Suprapubic skin (tissue), 4 donors: ENCODE data around the gene ABI1. TPM values are rescaled to one million over a fixed set of nuclear protein-coding genes. Genes with fewer than 3 reads are reported as not detected.

Experiments used
- DNase-seq, 2 donors: peaks; one replicate each; pipeline ENCODE4 v3.0.0-alpha.2; 2019; ENCODE audit warnings: low spot score in 2 of 2
- H3K27ac ChIP-seq: fragments of 200-600 bp; sonication (generic); one replicate; pipeline ENCODE4 v1.5.1; 2019
- H3K27me3 ChIP-seq: fragments of 200-600 bp; sonication (generic); one replicate; pipeline ENCODE4 v1.5.1; 2019
- H3K36me3 ChIP-seq: fragments of 200-600 bp; sonication (generic); one replicate; pipeline ENCODE4 v1.5.1; 2019
- H3K4me1 ChIP-seq: fragments of 200-600 bp; sonication (generic); one replicate; pipeline ENCODE4 v1.5.1; 2019
- H3K4me3 ChIP-seq: fragments of 200-600 bp; sonication (generic); one replicate; pipeline ENCODE4 v1.5.1; 2019; ENCODE audit warnings: mild to moderate bottlenecking
- H3K9me3 ChIP-seq: fragments of 200-600 bp; sonication (generic); one replicate; pipeline ENCODE4 v1.5.1; 2019
- EP300 ChIP-seq: sonication (generic); formaldehyde crosslinking; IDR thresholded peaks from one replicate; pipeline ENCODE4 v1.6.1; 2017; ENCODE audit warnings: antibody characterized with exemption
- POLR2A ChIP-seq, 2 donors: fragments of 450-650 bp; IDR thresholded peaks; one replicate each; pipeline ENCODE4 v1.6.1; 2017; ENCODE audit warnings: antibody characterized with exemption in 2 of 2, mild to moderate bottlenecking in 2 of 2, moderate library complexity in 2 of 2
- POLR2AphosphoS5 ChIP-seq, 3 donors: sonication (generic); formaldehyde crosslinking; IDR thresholded peaks; one replicate each; pipeline ENCODE4 v1.6.1; 2017; ENCODE audit warnings: antibody characterized with exemption in 3 of 3
- WGBS: methylation state at CpG from one replicate; pipeline ENCODE4 v1.1.5; 2018; 5-methylcytosine and 5-hydroxymethylcytosine counted together
- total RNA-seq, 4 donors: library from RNA; depleted of rRNA; stranded (reverse); fragments of >200 nt; gene quantifications; one replicate each; pipeline ENCODE4 v1.1.0, GENCODE V29; 2016
- TF ChIP-seq, protein P1 (sequence below), 2 donors: fragments of 200-600 bp in 1 of 2; fragments of 450-650 bp in 1 of 2; sonication (generic) in 1 of 2; IDR thresholded peaks; one replicate each; pipeline ENCODE4 v1.5.1; 2016 to 2019; ENCODE audit warnings: antibody characterized with exemption in 2 of 2, mild to moderate bottlenecking in 1 of 2, moderate library complexity in 1 of 2

ABI1 gene
- total RNA-seq, 4 donors from 2014 or later: 62.9 to 78.8 (median 71.8) TPM

DNA sequence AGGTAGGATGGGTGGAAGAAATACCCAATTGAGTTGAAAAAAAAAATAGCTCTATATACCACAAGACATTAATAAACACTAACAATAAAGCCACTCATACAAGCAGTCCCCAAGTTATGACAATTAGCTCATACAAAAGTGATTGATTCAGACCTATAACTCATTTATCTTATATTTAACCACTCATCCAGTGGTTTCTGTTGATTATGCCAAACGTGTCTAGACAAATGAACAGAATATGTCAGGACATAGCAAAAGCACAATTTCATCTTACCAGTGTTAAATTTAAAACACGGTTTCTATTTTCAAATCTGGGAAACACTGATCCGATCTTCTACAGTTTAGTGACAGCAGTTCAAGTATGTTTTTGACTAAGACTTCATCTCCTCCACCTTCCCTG, 17.0 kb downstream of the ABI1 start:
- Histone ChIP-seq H3K27ac (no peak overlapping the region), H3K4me1 (peaks cover 33% of the 10 kb centered on the region), H3K4me3 (no peak overlapping the region), H3K36me3 (no peaks in the 10 kb centered on the region), H3K9me3 (no peaks in the 10 kb centered on the region), H3K27me3 (no peaks in the 10 kb centered on the region)
- no peak for DNase-seq
- TF ChIP-seq, protein P1, sequence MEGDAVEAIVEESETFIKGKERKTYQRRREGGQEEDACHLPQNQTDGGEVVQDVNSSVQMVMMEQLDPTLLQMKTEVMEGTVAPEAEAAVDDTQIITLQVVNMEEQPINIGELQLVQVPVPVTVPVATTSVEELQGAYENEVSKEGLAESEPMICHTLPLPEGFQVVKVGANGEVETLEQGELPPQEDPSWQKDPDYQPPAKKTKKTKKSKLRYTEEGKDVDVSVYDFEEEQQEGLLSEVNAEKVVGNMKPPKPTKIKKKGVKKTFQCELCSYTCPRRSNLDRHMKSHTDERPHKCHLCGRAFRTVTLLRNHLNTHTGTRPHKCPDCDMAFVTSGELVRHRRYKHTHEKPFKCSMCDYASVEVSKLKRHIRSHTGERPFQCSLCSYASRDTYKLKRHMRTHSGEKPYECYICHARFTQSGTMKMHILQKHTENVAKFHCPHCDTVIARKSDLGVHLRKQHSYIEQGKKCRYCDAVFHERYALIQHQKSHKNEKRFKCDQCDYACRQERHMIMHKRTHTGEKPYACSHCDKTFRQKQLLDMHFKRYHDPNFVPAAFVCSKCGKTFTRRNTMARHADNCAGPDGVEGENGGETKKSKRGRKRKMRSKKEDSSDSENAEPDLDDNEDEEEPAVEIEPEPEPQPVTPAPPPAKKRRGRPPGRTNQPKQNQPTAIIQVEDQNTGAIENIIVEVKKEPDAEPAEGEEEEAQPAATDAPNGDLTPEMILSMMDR (IDR thresholded peaks at IDR 0.05): no peak
- TF ChIP-seq EP300: no peak
- TF ChIP-seq POLR2AphosphoS5 (IDR thresholded peaks at IDR 0.05): no peak
- no peak for TF ChIP-seq POLR2A (IDR thresholded peaks at IDR 0.05)
- WGBS: 26% methylated on average over 3 of the region's 3 CpGs

DNA sequence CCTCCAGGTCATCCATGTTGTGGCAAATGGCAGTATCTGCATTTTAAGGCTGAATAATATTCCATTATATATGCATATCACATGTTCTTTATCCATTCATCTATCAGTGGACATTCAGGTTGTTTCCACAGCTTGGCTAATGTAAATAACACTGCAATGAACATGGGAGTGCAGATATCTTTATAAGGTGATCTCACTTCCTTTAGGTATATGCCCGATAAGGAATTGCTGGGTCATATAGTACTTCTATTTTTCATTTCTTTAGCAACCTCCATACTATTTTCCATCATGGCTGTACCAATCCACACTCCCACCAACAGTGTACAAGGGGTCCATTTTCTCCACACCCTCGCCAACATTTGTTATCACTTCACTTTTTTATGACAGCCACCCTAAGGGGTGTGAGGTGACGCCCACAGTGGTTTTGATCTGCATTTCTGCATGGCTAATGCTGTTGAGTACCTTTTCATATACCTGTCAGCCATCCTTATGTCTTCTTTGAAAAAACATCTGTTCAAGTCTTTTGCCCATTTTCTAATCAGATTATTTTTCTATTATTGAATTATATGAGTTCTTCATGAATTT, 18.9 kb downstream of the ABI1 start:
- Histone ChIP-seq H3K4me1 (peaks cover 38% of the 10 kb centered on the region), H3K27ac (no peak overlapping the region)
- 75% methylated on average over 3 of the region's 3 CpGs for WGBS

DNA sequence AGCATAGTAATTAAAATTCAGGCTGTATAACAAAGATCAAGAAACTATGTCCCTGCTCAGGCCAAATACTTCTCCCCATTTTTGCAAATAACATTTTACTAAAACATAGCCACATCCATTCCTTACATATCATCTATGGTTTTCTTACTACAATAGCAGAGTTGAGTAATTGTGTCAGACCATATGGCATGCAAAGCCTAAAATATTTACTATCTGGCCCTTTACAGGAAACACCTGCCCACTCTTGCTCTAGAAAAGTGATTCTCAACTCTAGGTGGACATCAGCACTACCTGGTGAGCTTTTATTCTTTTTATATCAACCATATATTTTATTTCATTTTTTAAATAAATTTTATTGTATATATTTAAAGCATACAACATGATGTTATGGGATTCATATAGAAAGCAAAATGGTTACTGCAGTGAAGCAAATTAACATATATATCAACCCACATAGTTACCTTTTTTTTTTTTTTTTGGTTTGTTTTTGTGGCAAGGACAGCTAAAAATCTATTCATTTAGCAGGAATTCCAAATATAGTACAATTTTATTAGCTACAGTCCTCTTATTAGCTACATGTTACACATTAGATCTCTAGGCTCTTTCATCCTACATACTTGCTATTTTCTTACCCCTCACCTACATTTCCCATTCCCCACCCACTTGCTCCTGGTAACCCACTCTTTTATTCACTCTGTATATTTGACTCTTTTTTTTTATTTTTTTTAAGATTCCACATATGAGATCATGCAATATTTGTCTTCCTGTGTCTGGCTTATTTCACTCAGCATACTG, 19.6 kb downstream of the ABI1 start:
- Histone ChIP-seq H3K27me3 (no peaks in the 10 kb centered on the region), H3K36me3 (no peaks in the 10 kb centered on the region), H3K9me3 (no peaks in the 10 kb centered on the region), H3K4me3 (no peak overlapping the region), H3K27ac (no peak overlapping the region), H3K4me1 (peaks cover 39% of the 10 kb centered on the region)
- TF ChIP-seq EP300: no peak
- TF ChIP-seq, protein P1 (IDR thresholded peaks at IDR 0.05): no peak
- TF ChIP-seq POLR2AphosphoS5 (IDR thresholded peaks at IDR 0.05): no peak
- TF ChIP-seq POLR2A (IDR thresholded peaks at IDR 0.05): no peak
- DNase-seq: no peak

More for the DNA sequence above, 18.9 kb downstream of the ABI1 start:
- Histone ChIP-seq H3K36me3 (no peaks in the 10 kb centered on the region), H3K9me3 (no peaks in the 10 kb centered on the region), H3K27me3 (no peaks in the 10 kb centered on the region), H3K4me3 (no peak overlapping the region)
- DNase-seq: no peak
- TF ChIP-seq POLR2AphosphoS5 (IDR thresholded peaks at IDR 0.05): no peak
- TF ChIP-seq, protein P1 (IDR thresholded peaks at IDR 0.05): no peak
- no peak for TF ChIP-seq POLR2A (IDR thresholded peaks at IDR 0.05)
- TF ChIP-seq EP300: no peak

DNA sequence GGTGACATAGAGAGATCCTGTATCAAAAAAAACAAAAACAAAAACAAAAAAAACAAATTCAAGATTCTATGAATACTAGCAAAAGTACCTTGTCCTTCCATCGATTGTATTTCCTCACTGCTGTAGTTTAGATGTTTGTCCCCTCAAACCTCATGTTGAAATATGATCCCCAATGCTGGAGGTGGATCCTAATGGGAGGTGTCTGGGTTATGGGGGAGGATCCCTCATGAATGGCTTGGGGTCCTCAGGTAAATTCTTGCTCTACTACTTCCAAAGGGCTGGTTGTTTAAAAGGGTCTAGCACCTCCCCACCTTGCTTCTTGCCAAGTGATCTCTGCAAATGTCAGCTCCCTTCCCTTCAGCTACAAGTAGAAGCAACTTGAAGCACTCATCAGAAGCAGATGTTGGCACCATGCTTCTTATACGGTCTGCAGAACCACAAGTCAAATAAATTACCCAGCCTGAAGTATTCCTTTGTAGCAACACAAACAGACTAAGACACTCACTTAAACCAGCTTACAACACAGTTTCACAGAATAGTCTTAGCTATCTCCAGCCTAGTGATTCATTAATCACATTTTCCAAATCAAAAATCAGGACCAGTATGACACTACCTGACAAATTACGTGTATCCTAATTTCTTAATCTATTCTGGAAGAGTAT, 20.7 kb downstream of the ABI1 start:
- no peak for DNase-seq
- Histone ChIP-seq H3K4me3 (no peak overlapping the region), H3K9me3 (no peaks in the 10 kb centered on the region), H3K4me1 (peaks cover 39% of the 10 kb centered on the region), H3K36me3 (no peaks in the 10 kb centered on the region), H3K27ac (no peak overlapping the region), H3K27me3 (no peaks in the 10 kb centered on the region)
- no peak for TF ChIP-seq POLR2AphosphoS5 (IDR thresholded peaks at IDR 0.05)
- no peak for TF ChIP-seq POLR2A (IDR thresholded peaks at IDR 0.05)
- no peak for TF ChIP-seq EP300
- WGBS: 36% methylated on average over 3 of the region's 3 CpGs

DNA sequence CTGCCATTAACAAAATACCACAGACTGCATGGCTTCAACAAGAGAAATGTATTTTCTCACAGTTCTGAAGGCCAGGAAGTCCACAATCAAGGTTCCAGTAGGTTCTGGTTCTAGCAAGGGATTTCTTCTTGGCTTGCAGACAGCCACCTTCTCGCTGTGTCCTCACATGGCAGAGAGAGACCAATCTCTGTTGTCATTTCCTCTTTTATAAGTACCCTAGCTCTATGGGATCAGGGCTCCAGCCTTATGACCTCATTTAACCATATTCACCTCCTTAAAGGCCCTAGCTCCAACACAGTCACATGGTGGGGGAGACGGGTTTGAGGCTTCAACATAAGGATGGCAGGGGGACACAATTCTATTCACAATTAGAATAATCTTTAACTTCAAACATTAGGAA, 23.6 kb downstream of the ABI1 start:
- H3K4me3 ChIP-seq: no peak overlapping the region
- no peaks in the 10 kb centered on the region for H3K27me3 ChIP-seq
- H3K4me1 ChIP-seq: peaks cover 22% of the 10 kb centered on the region
- DNase-seq: no peak
- TF ChIP-seq, protein P1 (IDR thresholded peaks at IDR 0.05): no peak
- no peak for TF ChIP-seq EP300
- no peak for TF ChIP-seq POLR2AphosphoS5 (IDR thresholded peaks at IDR 0.05)
- no peak for TF ChIP-seq POLR2A (IDR thresholded peaks at IDR 0.05)
- no peaks in the 10 kb centered on the region for H3K9me3 ChIP-seq
- no peaks in the 10 kb centered on the region for H3K36me3 ChIP-seq
- no peak overlapping the region for H3K27ac ChIP-seq
- 61% methylated on average over 2 of the region's 2 CpGs for WGBS
